ENCODE measurements around the gene VWA2. TPM values are rescaled to one million over a fixed set of nuclear protein-coding genes. Genes with fewer than 3 reads are reported as not detected.

VWA2 gene
- total RNA-seq, 1 experiment from 2014 or later = not detected

GRCh38 chr10:114340816-114341215 is 101.8 kb downstream of the VWA2 start:
- DNase-seq (ENCODE audit: low read depth) = no peak

Other genes starting within 250 kb of the VWA2 start
- gene ADRB1, start 195.4 kb upstream of the VWA2 start, total RNA-seq (2014; rRNA removed) = 0.11 and 0.13 TPM in 2 replicates
- gene CCDC186, start 65.1 kb upstream of the VWA2 start, total RNA-seq (2014; rRNA removed) = 5.3 and 6.5 TPM in 2 replicates
- 0.06 TPM in 1 of 2 replicates, not detected in the other for gene TDRD1, start 59.9 kb upstream of the VWA2 start, total RNA-seq (2014; rRNA removed)
- under 0.01 TPM in 1 of 2 replicates, not detected in the other for gene AFAP1L2, start 165.2 kb downstream of the VWA2 start, total RNA-seq (2014; rRNA removed)